NCI-H1694 (cell line): Measurements from ENCODE around the gene ARNT2.

Experiments used
- DNase-seq: peaks from one replicate; lab custom pipeline; 2025; lab: John Stamatoyannopoulos, UW

Gene ARNT2

GRCh38 chr15:80442728-80443403 is 38.7 kb downstream of the ARNT2 start:
- DNase-seq = no peak

DNA sequence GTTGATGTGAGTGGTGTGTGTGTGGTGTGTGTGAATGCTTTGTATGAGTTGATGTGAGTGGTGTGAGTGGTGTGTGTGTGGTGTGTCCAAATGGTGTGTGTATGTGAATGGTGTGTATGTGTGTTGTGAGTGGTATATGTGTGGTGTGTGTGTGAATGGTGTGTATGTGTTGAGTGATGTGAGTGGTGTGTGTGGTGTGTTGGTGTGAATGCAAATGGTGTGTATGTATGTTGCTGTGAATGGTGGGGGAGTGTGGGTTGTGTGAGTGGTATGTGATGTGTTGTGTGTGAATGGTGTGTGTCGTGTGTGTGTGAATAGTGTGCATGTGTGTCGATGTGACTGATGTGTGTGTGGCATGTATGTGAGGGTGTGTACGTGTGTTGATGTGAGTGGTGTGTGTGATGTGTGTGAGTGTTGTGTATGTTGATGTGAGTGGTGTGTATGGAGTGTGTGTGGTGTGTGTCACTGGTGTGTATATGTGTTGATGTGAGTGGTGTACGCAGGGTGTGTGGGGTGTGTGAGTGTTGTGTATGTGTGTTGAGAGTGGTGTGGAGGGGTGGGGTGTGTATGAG is 40.6 kb downstream of the ARNT2 start:
- no peak for DNase-seq

DNA sequence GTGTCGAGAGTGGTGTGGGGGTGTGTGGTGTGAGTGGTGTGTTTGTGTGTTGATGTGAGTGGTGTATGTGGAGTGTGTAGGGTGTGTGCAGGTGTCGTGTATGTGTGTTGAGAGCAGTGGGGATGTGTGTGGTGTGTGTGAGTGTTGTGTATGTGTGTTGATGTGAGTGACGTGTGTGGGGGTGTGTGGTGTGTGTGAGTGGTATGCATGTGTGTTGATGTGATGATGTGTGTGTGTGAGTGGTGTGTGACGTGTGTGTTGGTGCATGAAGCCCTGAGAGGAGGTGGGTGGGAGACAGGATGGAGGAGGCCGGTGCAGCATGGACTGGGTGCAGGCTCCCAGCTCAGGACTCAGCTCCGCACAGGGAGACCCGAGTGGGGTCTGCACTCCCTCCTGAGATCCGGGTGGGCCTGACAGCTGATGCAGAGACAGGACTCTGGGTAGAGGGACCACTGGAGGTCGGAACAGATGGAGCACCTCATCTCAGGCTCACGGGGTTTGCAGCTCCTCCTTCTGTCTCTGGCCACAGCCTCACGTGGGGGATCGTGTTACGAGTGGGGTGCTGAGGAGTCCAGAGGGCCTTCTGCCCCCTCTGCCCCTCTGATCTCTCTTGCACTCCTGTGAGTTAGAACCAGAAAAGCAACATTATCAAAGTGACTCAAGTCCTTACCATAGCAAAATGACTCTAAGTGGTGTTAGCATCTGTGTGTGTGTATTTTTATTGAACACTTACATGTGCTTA is 41.3 kb downstream of the ARNT2 start:
- DNase-seq = no peak

- no peak for DNase-seq
Observed at GRCh38 chr15:80447077-80447476, 42.9 kb downstream of the ARNT2 start.

- DNase-seq = no peak
Observed at GRCh38 chr15:80449825-80450224, 45.6 kb downstream of the ARNT2 start.

DNA sequence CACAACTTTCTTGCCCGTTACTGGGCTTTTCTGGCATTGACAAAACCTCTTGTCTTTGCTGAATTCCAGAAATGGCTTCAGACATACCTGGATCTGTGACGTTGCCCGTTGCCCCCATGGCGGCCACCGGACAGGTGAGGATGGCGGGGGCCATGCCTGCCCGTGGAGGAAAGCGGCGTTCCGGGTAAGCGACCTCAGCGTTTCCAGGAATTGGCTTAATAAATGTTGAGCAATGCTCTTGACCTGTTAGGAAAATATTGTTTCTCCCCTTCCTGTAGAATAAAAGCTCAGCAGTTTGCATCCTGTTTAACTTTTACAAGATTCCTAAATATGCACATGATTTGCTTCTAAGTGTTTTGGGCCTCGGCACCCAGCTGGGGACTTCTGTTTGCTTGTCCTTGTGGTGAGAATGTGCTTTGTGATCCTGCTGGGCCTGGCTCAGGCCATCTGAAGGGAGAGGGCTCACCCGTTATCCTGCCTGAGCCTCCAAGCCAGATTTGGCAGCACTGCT is 46.7 kb downstream of the ARNT2 start:
- no peak for DNase-seq

DNA sequence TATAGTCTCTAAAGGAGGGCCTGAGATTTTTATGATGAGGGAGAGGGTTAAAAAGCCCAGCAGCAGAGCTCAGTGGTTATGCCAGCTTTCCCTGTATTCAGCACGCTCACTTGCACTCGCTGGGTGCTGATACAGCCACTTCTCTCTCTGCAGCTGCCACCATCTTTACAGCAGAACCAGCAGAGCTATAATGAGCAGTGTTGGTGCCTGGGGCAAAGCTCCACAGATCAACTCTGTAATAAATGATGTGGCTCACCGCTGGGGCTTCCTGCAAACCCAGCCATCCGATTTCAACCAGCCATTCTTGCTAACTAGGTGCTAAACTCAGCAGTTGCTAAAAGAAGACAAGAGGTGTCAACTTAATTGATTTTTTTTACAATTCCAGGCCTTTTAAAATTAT is 48.0 kb downstream of the ARNT2 start:
- DNase-seq = no peak

DNA sequence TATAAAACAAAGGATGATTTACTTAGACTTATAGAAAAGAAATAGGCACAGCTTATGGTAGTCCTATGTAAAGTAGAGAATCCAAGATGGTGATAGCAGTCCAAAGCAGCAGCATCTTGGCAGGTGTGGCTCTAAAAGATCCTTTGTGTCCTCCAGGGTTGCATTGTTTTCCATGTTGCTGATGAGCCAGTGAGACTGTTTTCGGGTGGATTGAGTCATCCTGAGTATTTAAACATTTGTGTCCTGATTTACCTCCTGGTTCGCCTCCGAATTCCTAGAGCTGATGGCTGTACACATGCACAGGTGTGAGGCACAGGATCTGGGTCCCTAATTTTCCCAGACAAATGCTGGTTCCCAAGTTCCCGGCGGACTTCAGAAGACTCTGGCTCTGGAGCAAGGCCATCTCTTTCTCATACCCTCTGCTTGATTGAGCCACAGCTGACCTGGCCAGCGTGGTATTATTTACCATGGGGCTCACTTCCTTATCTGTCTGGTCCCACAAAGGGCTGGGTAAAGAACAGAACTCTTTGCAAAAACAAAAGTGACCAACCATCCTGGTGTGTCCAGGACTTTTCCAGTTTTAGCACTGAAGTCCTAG is 51.0 kb downstream of the ARNT2 start:
- DNase-seq = no peak

GRCh38 chr15:80455668-80456442 is 51.7 kb downstream of the ARNT2 start:
- DNase-seq = peak; percentile 30

DNA sequence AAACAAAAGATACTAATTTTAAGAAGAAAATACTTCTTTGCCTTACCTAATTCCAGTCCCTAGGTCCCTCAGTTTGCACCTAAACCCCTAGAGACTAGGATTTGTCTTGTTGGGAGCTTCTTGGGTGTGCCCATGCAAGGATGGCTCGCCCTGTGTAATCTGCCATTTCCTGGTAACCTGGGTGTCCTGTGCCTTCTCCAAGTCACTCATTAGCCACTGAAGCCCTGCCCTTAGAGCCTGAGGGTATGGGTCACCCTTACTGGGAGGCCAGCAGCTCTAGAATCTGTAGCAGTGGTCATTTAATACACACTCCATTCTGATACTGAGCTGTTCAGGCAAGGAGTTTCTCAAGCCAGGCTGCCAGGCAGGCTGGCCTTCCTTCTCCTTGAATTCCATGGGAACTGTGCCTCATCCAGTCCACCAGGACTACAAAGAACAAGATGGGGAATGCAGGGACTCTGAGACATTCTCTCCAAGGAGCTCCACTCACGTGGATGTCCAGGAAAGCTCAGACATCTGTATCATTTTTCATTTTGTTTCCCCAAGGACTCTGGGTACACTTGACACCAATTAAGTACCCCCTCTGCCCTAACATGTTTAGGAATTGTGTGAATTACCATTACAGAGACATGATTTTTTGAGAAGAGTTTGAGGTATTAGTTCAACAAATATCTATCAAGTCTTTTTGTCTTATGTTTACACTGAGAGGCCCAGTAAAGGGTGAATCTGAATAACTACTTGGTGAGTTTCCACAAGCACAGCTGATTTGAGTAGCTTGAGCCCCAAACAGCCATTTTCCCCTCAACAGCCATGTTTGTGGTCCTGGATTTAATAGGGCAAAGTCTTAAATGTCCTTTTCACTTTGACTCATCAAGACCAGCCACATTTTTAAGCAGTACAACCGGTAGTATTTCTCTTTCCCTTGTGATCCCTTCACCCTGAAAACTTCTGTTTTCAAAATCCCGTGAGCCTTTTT is 52.6 kb downstream of the ARNT2 start:
- no peak for DNase-seq

GRCh38 chr15:80457896-80458295 is 53.7 kb downstream of the ARNT2 start:
- no peak for DNase-seq

DNA sequence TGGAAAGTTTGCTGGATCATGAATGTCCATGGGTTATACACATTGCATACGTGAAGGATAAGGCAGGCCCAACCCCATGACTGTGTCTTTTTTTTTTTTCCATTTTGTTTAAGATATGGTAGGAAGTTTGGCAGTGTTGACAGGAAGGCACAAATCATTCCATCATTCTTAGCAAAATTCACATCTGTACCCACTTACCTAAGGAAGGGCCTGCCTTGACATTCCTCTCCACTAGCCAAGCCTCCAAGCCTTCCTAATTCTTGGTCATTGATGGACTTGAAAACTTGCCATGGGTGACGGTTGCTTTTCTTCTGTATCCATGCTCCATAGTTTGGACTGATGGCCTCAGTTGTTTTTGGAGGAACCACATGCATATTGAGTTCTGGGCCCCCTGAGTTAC is 54.4 kb downstream of the ARNT2 start:
- no peak for DNase-seq

- DNase-seq = no peak
Observed at GRCh38 chr15:80459380-80459779, 55.2 kb downstream of the ARNT2 start.

GRCh38 chr15:80459818-80460217 is 55.6 kb downstream of the ARNT2 start:
- DNase-seq = no peak

DNA sequence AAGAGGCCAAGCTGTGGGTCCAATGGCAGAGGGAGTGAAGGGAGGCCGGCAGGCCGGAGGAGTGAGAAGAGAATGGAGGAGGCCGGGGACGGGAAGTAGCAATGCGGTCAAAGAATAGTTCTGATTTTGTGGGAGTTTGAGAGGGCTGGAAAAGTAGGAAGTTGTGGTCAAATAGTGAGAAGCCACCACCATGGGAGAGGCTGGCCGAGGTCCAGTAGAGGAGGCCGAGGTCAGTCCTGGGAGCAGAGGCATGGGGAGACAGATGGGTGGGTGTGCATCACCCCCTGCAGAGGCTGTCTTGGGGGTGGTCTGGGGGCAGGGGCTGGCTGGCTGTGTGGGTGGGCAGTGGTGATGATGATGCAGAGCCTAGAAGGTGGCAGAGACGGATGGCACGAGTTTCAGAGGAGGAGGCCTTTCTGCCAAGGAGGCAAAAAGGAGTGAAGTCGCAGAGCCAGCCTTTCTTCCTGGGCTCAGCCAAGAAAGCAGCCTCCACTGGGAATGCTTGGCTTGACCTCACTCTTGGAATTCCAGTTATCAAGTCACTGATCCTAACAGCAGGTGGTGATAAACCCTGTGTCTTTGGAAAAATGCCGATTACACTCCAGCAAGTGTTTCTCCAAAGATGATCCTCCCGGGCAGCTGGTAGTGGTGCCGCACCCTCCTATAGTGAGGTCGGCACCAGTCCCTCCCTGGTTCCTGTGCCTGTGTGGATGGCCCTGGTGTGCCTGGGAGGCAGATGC is 57.3 kb downstream of the ARNT2 start:
- DNase-seq = no peak

GRCh38 chr15:80462111-80462510 is 57.9 kb downstream of the ARNT2 start:
- no peak for DNase-seq

- DNase-seq = no peak
Observed at GRCh38 chr15:80462836-80463512, 58.8 kb downstream of the ARNT2 start.

GRCh38 chr15:80464951-80465625 is 60.9 kb downstream of the ARNT2 start:
- DNase-seq = no peak

- no peak for DNase-seq
Observed at GRCh38 chr15:80465626-80466005, 61.4 kb downstream of the ARNT2 start.
